HG03103 (cell line): ENCODE results near the gene C3orf52.

Experiments used
- ATAC-seq: cut with Tn5 transposase; IDR thresholded peaks from one replicate; pipeline ENCODE4 v1.9.1; 2021; ENCODE audit warnings: low read depth; ENCODE audit not compliant: unreplicated experiment

C3orf52 gene

DNA sequence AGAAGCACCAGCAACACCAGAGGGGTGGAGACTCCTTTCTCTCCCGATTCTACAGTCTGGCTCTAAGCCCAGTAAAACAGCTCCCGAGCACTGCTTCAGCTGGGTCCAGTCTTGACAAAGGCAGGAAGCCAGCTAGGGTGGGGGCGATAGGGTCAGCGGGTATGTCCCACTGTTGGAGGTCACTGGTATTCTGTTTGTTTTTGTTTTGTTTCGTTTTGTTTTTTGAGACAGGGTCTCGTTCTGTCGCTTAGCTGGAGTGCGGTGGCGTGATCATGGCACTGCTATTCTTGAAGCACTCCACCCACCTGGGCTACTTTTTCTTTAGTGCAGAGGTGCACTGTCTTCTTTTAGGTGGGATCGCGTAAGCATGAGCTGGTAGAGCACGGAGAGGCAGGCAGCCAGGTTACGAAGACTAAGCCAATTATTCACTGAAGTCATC lies 30.6 kb downstream of the C3orf52 start:
- no peak for ATAC-seq

- ATAC-seq: no peak
These were observed 31.2 kb downstream of the C3orf52 start for GRCh38 chr3:112117415-112117814.

- no peak for ATAC-seq
These were observed 31.8 kb downstream of the C3orf52 start for GRCh38 chr3:112117841-112118571.

DNA sequence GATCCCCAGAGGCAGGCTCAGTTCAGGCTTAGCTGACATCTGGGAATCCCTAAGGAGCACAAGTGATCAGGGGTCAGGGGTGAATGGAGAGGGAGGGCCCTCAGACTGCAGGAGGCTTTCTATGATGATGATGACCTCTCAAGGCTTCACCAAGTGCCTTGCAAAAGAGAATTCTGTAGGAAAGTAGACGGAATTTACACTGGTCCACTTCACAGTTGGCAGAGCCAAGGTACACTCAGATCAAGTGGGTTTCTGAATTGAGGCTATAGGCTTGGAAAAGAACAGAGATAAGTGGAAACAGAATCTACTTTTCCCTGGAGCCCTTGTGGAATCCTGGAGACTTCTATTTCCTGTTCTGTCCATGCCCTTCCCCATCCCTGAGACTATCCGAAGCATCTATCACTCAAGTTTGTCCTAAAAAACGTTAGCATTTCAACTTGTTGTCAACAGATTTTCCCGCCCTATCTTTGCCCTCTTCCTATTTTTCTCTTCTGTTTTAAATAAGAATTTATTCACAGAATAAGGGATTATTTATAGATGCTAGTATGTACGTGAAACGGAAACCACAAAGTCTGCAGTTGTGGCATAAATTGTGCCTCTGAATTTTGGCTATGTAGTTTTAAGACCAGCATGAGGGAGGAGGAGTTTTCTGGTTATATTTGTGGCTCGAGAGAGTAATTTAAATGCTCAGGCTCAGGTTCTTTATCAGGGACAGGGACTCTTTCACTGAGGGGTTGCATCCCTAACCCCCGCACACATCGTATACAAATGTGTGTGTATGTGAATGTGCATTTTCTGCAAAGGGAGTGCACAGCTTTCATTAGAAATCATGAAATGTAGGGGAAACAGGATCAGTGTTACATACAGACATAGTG lies 34.0 kb downstream of the C3orf52 start:
- no peak for ATAC-seq

DNA sequence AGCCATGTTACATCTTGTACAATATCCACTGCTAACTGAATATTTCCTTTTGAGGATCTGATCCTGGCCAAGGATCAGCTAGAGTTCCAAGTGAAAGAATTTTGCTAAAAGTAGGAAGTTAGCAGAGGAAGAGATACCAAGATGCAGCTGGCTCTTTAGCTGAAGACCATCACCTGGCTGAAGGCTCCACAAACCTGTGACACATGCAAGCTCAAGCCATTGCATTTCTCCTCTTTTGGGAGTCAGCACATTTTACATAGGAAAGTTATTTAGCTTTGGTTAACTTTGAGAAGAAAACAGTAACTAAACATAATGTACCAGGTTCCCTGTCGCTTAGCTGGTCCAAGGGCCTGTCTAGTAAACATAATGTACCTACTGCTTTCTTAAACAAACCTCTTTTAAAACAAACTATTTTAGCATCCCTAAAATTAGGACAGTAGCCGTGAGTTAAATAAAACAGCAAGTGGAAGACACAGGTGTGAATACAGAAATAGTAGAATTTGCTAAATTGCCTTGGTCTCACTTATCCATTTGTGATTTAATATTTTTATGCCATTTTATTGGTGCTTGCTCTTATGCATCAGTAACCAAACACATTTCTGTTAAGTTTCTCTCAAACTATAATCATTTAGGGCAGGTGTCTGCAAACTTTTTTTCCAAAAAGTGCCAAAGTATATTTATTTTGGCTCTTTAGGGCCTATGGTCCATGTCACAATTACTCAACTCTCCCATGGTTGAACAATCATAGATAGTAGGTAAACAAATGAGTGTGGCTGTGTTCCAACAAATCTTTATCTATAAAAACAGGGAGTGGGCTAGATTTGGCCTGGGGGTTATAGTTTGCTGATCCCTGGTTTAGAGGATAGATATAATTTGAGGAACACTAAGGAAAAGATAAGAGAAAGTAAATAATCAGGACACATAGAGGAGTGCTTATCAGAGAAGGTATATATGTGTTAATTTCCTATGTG lies 35.7 kb downstream of the C3orf52 start:
- no peak for ATAC-seq

GRCh38 chr3:112122870-112123269 lies 36.7 kb downstream of the C3orf52 start:
- no peak for ATAC-seq

- ATAC-seq: no peak
These were observed 37.4 kb downstream of the C3orf52 start for GRCh38 chr3:112123548-112123947.

DNA sequence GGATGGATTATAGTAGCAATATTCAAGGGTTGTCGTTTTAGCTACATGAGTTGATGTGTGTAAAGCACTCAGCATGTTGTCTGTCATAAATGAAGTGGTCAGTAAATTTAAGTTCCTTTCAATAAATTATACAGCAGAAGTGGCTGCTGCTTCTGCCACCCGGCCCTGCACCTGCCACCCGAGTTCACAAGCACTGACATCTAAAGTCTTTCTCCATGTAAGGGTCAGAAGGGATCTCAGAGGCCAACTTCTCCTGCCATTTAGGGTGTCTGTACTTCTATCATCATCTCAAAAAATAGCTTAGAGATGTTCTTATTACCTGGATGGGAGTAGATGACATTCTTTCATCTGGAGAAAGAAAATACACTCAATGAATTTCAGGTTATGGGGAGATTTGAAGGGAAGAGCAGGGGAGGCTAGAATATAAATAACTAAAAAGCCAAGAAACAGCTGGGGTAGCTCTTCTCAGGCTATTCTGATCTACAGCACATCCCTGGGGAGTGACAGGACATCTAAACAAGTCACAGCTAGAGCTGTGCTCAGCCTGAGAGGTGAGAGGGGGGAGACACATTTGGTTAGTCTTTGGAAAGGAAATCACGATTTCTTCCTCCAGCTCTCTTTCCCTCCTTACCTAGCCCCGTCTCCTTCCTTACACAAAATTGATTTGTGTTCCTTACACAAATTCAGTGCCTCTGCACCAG lies 38.9 kb downstream of the C3orf52 start:
- no peak for ATAC-seq

DNA sequence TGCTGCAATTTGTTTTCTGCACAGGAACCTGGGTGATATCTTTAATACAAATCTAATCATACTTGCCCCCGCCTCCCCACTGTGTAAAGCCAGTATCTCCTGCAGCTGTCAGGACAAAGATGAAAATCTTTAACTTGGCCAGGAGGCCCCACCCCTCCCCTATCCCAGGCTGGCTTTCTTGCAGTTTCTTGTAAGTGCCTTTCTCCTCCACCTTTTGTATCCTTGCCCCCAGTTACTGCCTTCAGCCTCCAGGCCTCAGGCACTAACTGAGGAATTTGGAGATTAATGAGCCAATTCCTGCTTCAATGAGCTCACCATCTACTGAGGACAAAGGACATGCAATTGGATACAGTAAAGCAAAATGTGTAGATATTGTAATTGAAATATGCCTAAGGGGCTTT lies 40.3 kb downstream of the C3orf52 start:
- ATAC-seq: no peak

DNA sequence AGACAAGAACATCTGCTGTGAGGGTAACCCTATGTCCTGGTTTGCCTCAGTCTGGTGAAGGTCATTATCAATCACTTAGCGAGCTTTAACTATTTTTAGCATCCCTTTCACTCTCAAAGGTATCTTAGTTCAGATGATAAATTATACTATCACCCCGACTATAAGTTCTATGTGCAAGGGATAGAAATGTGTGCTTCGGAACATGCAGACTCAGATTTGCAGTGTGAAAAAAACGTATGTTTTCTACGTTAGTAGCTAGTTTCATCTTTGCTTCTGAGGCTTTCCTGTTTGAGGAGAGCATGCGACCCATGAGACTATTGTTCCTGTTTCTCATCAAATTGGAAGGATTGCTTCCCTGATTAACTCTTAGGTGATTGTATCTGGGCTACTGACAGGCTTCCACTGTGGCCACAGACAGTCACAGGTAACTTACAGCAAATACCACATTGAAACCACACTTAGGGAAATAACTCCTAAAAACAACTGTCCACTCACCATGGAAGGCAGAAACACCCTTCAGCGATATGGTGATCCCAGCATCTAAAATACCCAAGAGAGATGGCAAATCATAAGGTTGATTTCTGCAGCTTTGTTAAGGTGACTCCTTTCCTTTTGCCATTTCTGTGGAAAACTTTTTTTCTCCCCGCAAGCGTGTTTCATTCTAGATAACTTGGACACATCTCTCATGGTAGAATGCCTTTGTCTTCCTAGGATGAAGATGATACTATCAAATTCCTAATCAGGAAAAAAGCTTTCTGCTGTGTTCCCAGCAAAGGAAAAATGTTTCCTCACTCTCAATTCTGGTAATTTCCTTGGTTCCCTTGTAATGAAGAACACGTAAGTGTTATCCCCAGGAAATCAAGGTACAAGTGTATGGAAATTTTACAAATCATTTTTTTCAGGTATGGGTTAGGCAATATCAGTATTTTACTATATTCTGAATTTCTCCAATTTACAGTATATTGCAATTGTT lies 41.6 kb downstream of the C3orf52 start:
- ATAC-seq: no peak

DNA sequence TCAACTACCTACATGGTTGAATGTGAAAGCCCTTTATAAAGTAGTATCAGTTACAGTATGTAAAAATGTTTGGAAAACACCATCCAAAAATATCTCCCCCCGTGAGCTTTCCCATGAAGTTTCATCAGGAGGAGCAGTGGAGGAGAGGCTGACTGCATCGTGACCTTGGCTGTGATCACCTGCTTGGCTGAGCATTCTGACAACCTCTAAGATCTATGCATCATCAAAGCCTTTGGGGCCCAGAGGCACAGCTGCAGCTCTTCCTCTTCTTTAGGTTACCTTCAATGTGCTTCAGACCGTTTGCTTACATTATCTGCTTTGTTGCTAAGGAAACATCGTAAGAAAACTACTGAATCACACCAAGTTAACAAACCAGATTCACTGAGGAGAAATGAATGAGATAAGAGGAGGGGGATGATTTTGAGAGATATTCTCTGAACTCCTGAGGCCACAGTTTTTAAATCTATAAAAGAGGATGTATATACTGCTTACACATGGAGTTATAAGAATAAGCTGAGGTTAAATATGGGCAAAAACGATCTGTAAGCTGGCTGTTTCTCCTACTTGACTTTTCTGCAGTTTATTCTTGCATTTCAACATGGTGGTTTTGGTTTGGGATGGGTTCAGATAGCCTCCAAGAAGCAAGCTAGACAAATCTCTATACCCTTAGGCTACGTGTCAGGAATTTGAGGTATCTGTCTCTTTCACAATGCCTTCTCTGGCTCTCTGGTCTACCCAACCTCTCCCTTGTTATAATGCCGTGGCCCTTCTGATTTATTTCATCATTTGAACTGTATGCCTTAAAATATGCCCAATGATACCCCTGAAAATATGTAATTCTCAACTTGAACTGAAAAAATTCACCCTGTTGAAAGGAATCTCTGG lies 42.9 kb downstream of the C3orf52 start:
- peak; percentile 43 for ATAC-seq

DNA sequence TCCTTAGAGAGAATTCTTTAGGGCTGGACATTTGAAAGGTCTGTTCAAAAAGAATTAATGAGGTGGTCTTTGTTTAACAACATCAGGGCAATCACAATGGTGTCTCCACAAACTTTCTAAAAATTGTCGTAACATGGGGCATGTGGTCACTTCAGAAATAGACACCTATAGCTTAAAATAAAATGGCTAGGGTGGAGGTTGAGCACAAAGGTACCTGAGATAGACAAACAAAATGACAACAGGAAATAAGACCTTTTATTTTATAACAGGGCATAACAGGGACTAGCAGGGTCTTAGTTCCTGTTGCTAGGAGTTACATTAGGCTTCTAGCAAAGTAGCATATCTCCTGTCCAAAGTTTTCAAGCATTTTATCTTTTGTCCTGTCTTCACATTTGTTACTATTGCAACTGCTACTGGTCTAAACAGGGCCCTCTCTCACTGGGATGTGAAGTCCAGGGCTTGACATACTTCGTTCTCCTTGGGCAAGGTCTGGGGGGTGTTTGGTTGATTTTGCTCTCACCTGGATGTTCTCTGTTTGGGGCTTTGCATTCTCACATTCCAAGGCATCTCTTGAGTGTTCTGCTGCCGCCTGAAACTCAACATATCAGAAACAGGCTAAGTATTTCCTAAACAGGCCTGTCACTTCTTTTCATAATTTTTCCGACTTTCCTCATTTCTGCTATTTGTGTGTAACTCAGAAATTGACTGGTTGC lies 43.9 kb downstream of the C3orf52 start:
- no peak for ATAC-seq

- no peak for ATAC-seq
These were observed 44.4 kb downstream of the C3orf52 start for GRCh38 chr3:112130638-112130993.

GRCh38 chr3:112131111-112131510 lies 44.9 kb downstream of the C3orf52 start:
- no peak for ATAC-seq

DNA sequence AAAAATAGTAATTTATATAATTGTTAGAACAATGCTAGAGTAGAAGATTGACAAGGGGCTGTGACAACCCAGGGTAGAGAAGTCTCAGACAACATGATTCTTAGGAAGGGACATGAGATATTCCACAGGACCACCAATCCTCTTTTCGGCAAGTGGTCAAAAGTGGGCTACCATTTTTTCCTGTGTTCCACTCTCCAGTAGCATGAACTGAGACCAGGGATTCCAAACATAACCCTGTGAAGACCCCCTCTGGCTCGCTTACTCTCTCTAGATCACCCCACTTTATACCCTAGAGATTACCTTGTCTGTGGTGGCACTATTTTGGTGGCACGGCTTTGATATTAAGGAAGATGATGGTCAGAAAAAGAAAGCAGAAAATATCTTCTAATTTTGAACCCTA lies 45.9 kb downstream of the C3orf52 start:
- ATAC-seq: no peak

DNA sequence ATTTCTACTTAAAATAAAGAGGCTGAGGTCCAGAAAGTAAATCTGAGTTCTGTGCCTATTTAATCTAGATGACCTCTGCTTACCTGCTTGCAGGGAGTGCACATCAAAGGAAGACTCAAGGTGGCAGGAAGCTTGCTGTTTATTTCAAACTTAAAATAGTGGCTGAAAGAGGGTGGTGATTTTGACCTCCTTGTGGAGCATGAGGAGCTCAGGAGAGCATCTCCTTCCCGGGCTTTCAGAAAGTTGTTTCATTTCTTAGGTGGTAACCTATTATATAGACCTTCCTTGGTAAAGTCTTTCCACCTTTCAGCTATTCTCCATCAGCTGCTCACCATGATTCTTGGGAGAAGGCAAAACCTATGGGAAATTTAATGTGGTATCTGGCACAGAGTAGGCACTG lies 46.4 kb downstream of the C3orf52 start:
- ATAC-seq: no peak

DNA sequence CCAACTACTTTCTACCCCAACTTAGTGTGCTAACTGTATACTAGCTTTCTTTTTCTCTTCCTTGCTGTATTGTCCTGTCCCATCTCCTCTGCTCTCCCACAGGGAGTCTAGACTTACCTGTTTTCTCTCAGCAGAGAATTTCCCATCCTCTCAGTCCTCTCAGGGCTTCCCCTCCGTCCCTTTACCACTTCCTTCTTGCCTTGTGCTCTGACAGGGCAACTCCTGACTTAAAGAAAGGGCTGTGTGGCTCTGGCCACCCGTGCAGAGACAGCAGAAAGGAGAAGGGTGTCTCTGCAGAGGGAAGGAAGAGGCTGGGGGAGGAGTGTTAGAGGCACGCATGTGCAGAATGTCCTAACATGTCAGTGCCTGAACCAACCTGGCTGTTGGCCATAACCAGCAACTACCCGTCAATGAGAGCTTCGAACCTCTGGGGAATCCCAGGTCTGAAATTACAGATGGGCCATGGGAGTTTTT lies 46.8 kb downstream of the C3orf52 start, which contains the start of gene GCSAM:
GCSAM (minus strand) TSS at position 274 of the 474 bp plus-strand sequence; CDS start at position 146, 128 bp downstream.
- peak; percentile 62 for ATAC-seq
